ENCODE measurements around the gene ANO10.

ANO10 gene

DNA sequence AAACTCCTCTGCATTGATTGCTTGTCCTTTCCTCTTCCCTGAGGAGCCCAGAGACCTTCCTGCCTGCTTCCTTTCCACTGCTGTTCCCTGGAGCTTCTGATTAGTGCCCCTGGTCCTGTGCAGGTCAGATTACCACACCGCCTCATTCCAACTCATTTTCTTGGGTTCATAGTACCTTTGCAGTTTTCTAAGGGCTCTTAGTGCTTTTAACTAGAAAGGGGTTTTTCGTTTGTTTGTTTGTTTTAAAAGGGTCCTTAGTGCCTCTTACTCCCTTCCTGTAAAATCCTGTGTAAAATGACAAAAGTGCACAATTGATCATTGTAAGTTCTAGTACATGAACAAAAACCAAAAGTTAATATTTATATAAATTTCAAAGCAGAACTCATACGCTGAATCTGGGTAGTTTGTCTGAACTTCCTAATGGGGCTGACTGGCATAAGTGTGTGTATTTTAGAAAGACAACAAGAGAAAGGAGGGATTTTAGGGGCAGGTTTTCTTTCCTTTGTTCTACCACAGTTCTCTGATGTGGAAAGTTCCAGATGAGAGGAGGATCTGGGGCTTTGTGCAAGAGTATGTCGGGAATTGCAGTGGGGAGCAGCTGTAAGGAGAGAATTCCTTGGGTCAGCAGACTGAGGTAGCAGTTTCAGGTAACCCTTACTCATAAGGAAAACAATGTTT is 304.9 kb downstream of the ANO10 start:
- DNase-seq (ENCODE audit: low read depth, low spot score) = no peak
- ChIA-PET POLR2A (no interaction called here), CTCF (interaction anchor here (0.6 to 1.4 kb wide), 5 partner anchors 10 to 186 kb away, joined by 3 read pairs; no protein-coding TSS in a partner anchor)
- H3K4me3 ChIP-seq (ENCODE audit: low read depth, low read length) = no peak overlapping the region
- TF ChIP-seq, protein P1, sequence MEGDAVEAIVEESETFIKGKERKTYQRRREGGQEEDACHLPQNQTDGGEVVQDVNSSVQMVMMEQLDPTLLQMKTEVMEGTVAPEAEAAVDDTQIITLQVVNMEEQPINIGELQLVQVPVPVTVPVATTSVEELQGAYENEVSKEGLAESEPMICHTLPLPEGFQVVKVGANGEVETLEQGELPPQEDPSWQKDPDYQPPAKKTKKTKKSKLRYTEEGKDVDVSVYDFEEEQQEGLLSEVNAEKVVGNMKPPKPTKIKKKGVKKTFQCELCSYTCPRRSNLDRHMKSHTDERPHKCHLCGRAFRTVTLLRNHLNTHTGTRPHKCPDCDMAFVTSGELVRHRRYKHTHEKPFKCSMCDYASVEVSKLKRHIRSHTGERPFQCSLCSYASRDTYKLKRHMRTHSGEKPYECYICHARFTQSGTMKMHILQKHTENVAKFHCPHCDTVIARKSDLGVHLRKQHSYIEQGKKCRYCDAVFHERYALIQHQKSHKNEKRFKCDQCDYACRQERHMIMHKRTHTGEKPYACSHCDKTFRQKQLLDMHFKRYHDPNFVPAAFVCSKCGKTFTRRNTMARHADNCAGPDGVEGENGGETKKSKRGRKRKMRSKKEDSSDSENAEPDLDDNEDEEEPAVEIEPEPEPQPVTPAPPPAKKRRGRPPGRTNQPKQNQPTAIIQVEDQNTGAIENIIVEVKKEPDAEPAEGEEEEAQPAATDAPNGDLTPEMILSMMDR (IDR thresholded peaks at IDR 0.05; ENCODE audit: insufficient read depth, low read length, missing control alignments) = no peak

All from AG04449 (cell line).